Measurements from ENCODE around the gene MCF2L2. TPM values are rescaled to one million over a fixed set of nuclear protein-coding genes. Genes with fewer than 3 reads are reported as not detected.
"Not testable (repeated sequence)": the region's sequence is repeated elsewhere in the genome, so short reads cannot be mapped to it uniquely, and the experiment has no call there.

MCF2L2 gene
- total RNA-seq, 4 donors from 2014 or later = 0.13 to 0.49 (median 0.22) TPM; not detected in 1

DNA sequence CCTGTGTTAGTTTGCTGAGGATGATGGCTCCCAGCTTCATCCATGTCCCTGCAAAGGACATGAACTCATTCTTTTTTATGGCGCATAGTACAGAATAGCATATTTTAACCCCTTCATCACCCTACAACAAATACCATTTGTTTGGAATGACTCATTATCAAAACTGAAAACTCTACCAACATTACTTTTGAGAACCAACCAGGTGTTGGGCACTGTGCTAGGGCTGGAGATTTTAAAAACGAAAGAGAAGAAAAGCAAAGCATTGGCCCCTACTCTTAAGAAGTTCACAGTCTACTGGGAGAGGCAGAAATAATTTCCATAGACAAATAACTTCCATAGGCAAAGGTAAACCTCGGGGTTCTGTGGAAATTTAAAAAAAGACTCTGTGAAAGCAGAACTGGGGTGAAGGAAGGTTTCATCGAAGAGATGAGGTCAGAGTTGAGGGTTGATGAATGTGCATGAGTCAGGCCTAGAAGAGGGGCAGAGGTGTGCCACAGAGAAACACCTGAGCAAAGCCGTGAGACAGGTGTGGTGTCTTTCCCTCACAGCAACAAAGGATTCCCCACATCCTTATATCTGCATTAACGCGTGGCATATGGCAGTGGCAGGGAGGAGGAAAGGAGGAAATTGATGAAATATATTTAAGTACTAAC lies 51.0 kb downstream of the MCF2L2 start:
- no peak for TF ChIP-seq POLR2A (IDR thresholded peaks at IDR 0.05)
- TF ChIP-seq, protein P1, sequence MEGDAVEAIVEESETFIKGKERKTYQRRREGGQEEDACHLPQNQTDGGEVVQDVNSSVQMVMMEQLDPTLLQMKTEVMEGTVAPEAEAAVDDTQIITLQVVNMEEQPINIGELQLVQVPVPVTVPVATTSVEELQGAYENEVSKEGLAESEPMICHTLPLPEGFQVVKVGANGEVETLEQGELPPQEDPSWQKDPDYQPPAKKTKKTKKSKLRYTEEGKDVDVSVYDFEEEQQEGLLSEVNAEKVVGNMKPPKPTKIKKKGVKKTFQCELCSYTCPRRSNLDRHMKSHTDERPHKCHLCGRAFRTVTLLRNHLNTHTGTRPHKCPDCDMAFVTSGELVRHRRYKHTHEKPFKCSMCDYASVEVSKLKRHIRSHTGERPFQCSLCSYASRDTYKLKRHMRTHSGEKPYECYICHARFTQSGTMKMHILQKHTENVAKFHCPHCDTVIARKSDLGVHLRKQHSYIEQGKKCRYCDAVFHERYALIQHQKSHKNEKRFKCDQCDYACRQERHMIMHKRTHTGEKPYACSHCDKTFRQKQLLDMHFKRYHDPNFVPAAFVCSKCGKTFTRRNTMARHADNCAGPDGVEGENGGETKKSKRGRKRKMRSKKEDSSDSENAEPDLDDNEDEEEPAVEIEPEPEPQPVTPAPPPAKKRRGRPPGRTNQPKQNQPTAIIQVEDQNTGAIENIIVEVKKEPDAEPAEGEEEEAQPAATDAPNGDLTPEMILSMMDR (IDR thresholded peaks at IDR 0.05) = no peak
- H3K27me3 ChIP-seq = no peaks in the 10 kb centered on the region
- DNase-seq = no peak
- H3K9me3 ChIP-seq = no peaks in the 10 kb centered on the region
- no peak overlapping the region for H3K4me3 ChIP-seq (replicated peaks in 1 of 3)
- WGBS, 2 donors = 84 to 90% methylated on average over 7 of the region's 7 CpGs
- H3K4me1 ChIP-seq = no peaks in the 10 kb centered on the region
- H3K36me3 ChIP-seq = no peaks in the 10 kb centered on the region
- H3K27ac ChIP-seq = no peak overlapping the region
- intact Hi-C loops (cut with DNase I) = no loop called here

- DNase-seq = no peak
- H3K27me3 ChIP-seq = no peaks in the 10 kb centered on the region
- no peak overlapping the region for H3K4me3 ChIP-seq (replicated peaks in 1 of 3)
- WGBS, 2 donors = 76 to 81% methylated on average over 5 of the region's 5 CpGs
- H3K9me3 ChIP-seq = no peaks in the 10 kb centered on the region
- no peak overlapping the region for H3K27ac ChIP-seq
- intact Hi-C loops (cut with DNase I) = no loop called here
- H3K4me1 ChIP-seq = no peaks in the 10 kb centered on the region
- no peak for TF ChIP-seq POLR2A (IDR thresholded peaks at IDR 0.05)
- TF ChIP-seq, protein P1 (IDR thresholded peaks at IDR 0.05) = no peak
- no peaks in the 10 kb centered on the region for H3K36me3 ChIP-seq
Measured at GRCh38 chr3:183375787-183376186, 52.6 kb downstream of the MCF2L2 start.

- no peaks in the 10 kb centered on the region for H3K4me1 ChIP-seq
- TF ChIP-seq, protein P1 (IDR thresholded peaks at IDR 0.05) = no peak
- no peak for TF ChIP-seq POLR2A (IDR thresholded peaks at IDR 0.05)
- no peak overlapping the region for H3K4me3 ChIP-seq (replicated peaks in 1 of 3)
- no peaks in the 10 kb centered on the region for H3K36me3 ChIP-seq
- H3K9me3 ChIP-seq = no peaks in the 10 kb centered on the region
- DNase-seq = no peak
- 87 to 88% methylated on average over 6 of the region's 6 CpGs for WGBS, 2 donors
- intact Hi-C loops (cut with DNase I) = no loop called here
- no peak overlapping the region for H3K27ac ChIP-seq
- H3K27me3 ChIP-seq = no peaks in the 10 kb centered on the region
Measured at GRCh38 chr3:183375337-183375736, 53.1 kb downstream of the MCF2L2 start.

DNA sequence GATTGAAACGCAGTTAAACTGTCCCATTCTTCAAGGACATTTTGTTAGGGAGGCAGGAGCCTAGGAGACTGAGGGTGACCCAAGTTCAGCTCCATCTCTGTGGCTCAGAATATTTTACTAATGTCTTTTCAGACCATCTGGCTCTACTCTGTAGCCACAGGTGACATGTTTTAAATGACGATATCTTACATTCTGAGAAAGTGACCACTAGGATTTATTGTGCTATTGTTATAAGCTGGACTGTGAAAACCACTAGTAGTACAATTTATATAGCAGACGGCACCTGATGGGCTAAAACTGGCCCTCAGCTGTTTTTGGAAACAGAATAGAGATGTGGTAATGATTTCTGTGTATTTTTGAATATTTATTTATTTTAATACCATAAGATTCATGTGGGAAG lies 55.5 kb downstream of the MCF2L2 start:
- Histone ChIP-seq H3K4me3 (replicated peaks in 1 of 3) (no peak overlapping the region), H3K27ac (no peak overlapping the region), H3K9me3 (no peaks in the 10 kb centered on the region), H3K36me3 (no peaks in the 10 kb centered on the region), H3K27me3 (no peaks in the 10 kb centered on the region), H3K4me1 (no peaks in the 10 kb centered on the region)
- TF ChIP-seq, protein P1 (IDR thresholded peaks at IDR 0.05) = no peak
- no peak for TF ChIP-seq POLR2A (IDR thresholded peaks at IDR 0.05)
- 93 to 97% methylated on average over 3 of the region's 3 CpGs for WGBS, 2 donors
- intact Hi-C loops (cut with DNase I) = no loop called here
- DNase-seq = no peak

GRCh38 chr3:183371600-183371968 lies 56.8 kb downstream of the MCF2L2 start:
- H3K27ac ChIP-seq; H3K27me3 ChIP-seq; H3K9me3 ChIP-seq; DNase-seq; H3K36me3 ChIP-seq; H3K4me3 ChIP-seq (replicated peaks in 1 of 3); intact Hi-C loops (cut with DNase I); H3K4me1 ChIP-seq: not testable (repeated sequence)
- WGBS, 2 donors = 90 to 92% methylated on average over 5 of the region's 5 CpGs

Data from thyroid gland (tissue), 4 donors.